HG03103 (cell line): Measurements from ENCODE around the gene ASB8.
"Not testable (repeated sequence)": the region's sequence is repeated elsewhere in the genome, so short reads cannot be mapped to it uniquely, and the experiment has no call there.

Experiments used
- ATAC-seq: cut with Tn5 transposase; IDR thresholded peaks from one replicate; pipeline ENCODE4 v1.9.1; 2021; ENCODE audit warnings: low read depth; ENCODE audit not compliant: unreplicated experiment

ASB8 gene

DNA sequence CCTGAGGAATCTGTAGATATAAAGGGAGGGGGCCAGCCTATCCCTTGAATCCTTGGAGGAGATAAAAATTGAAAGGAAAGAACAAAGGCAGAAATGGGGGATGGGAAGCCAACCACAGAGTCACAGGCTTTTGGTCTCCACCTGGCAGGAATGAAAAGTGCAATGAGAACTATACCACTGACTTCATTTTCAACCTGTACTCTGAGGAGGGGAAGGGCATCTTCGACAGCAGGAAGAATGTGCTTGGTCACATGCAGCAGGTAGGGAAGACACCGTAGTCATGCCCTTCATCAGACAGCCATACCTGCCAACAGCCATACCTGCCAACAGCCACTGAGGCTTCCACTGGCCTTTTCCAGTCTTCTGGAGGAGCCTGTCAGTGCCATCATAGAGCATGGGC, 13.4 kb downstream of the ASB8 start:
- no peak for ATAC-seq

DNA sequence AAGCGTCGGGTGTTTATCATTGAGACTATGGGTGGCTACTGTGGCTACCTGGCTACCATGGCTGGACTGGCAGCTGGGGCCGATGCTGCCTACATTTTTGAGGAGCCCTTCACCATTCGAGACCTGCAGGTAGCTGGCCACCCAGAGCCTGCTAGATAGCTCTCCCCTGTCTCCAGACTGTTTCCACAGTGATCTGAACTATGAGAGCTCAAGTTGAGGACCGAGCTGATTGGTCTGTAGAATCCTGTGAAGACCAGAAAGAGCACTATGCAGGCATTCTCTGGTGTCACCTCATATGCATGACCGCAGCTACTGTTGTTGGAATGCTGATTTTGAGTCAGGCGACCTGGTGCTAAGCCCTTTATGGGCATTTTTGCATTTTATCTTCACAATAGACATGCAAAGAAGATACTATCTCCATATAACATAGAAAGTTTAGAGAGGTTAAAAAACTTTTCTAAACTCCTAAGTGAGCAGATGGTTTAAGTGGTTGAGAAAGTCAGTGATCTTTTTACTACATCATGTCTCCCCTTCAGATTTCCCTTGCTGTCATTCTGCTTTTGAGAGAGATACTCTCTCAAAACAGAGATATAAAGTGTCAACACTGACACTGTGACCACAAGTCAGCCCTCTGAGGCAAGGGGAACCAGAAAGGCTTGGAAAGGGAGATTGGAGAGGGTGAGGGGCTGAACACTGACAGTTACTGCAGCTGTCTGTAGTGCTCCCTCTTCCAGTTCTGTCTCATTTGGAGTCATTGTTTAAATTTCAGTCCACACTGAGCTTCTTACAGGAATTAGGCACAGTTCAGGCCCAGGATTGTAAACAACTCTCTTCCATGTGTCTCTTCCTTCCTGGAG, 14.3 kb downstream of the ASB8 start:
- no peak for ATAC-seq

DNA sequence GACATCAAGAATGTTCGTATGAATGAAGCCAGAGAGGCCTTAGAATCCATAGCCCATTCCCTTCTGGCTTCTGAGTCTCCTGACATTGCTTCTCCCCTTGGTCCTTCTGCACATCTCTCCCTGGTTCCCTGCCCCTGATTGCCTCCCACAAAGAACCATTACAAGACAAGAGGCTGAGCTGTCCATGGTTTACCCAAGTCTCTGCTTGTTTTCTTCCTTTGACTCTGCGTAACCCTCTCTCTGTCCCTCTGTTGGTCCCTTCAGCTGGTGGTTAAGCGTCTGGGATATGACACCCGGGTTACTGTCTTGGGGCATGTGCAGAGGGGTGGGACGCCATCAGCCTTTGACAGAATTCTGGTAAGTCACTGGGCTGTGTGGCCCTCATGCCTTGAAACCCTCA, 22.3 kb downstream of the ASB8 start:
- no peak for ATAC-seq

DNA sequence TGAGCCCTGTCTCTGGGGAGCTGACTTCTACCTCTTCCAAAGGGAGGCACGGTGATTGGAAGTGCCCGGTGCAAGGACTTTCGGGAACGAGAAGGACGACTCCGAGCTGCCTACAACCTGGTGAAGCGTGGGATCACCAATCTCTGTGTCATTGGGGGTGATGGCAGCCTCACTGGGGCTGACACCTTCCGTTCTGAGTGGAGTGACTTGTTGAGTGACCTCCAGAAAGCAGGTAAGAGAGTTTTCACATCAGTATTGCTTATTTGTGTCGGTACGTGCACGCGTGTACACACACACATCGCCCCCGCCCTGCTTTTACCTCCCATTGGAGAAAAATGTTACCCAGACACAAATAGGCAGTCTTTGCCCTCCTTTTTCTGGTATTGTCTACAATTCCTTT, 24.5 kb downstream of the ASB8 start:
- no peak for ATAC-seq

DNA sequence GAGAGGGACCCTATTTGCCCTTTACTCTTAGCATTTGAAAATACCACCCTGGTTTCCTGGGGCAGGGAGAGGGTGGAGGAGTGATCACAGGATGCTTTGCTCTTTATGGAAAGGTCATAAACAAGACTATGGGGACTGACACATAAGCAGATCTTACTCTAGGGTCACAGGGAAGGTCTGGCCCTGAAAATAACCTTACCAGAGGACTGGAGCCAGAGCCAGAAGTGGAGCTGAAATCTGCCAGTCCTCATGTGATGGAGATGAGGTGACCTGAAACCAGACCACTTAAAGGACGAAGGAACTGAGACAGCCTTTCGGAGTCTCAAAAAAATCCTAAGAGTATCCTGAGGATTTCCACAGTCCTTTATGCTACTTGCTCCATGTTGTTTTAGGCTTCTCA, 25.8 kb downstream of the ASB8 start:
- ATAC-seq = no peak

DNA sequence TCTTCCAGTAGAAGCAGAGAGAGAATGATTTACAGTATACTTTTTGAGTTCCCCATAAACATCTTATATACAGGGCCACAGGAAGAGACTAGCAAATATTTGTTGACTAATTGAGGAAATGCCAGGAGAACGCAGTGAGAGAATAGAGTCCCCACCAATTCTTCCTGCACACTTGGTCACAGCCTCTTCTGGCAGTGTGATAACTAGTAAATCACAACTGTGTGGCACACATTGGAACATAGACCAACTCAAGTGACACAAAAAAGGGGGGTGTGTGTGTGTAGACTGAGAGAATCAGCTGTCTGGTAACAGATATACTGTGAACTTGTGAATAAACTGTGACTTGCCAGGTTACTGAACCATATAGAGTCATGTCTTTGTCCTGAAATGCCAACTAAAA, 27.9 kb downstream of the ASB8 start:
- no peak for ATAC-seq

DNA sequence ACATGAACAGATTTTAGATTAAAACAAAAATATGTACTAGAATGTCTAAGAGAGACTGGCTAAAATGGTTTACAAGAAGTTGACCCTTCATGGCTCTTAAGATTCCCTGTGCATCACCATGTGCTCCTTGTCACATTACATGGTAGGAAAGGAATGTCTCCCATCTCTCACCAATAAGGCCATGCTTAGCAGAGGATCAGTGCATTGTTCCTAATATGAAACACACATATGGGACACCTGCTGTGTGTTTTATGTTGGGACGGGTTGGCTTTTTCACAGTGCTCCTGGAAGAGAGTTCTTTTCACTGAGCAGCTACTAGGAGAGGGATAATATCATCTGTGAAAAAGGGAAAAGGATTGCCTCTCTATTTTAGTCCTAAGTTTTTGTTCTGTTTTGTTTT, 28.5 kb downstream of the ASB8 start:
- ATAC-seq = no peak

DNA sequence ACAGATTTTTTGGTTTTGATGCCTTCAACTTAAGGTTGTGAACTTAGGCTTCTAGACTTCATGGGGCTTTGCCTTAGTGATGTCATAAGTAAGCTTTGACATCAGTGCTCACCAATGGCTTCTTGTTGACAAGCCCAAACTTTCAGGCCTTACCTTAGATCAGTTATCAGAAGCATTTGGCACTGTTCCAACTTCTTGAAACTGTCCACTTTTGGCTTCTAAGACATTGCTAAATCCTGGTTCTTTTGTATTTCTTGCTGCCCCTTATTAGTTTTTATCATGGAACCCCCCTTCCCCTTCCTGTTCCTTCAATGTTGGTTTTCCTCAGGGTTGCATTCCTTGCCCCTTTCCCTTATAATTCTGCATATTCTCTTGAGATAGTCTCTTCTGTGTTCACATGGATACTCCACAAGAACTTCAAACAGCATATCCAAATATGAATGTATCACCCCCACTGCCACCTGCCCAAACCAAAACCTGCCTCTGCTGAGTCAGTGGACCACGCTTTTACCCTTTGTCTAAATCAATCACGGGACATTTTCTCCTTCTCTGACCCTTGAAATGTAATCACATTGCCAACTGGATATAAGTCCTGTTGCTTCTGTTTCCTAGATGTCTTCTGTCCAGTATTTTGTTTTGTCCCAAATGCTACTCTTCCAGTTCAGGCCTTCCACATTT, 30.2 kb downstream of the ASB8 start:
- no peak for ATAC-seq

DNA sequence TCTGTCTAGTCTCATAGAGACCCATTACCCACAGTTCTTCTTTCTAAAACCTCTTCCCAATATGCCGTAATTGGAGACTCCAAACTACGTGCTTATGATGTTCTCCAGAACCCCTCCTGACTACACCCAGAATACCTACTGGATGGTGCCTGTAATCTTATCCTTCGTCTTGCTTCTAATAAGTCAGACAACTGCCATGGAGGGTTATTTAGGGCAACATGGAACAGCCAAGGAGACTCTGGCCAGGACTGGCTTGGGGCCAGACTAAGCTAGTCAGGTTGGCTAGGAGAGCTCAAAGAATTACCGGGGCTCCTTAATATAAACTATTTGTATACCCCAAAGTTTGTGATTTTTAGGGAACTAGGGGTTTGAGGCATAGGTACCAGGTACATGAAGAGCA, 31.3 kb downstream of the ASB8 start:
- no peak for ATAC-seq

DNA sequence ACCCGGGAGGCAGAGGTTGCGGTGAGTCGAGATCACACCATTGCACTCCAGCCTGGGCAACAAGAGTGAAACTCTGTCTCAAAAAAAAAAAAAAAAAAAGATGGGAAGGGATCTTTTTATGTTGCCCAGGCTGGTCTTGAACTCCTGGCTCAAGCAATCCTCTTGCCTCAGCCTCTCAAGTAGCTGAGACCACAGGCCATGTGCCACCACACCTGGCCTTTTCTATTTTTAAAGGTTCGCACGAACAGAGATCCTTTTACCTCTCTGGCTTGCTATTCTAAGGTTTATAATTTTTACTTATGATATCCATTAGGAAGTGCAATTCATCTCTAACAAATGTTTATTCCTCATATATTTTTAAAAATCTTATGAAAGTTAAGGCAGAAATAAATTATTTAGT, 31.8 kb downstream of the ASB8 start:
- not testable (repeated sequence) for ATAC-seq

DNA sequence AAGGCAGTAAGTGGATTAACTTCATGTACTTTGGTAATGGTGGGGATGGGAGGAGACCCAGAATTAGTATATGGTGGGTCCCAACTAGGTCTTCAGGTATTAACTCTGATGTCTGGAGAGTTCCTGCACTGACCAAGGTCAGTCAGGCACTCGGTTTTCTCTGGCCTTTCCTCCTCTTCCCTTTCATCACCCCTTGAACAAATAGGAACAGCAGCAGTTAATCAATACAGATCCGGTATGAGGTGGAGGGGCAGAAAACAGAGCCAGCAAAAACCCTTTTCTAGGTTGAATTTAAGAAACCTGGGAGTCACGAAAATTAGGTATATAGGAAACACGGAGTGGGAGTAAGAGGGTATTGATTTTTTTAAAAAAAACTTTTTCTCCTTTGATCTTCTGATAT, 34.1 kb downstream of the ASB8 start:
- no peak for ATAC-seq

DNA sequence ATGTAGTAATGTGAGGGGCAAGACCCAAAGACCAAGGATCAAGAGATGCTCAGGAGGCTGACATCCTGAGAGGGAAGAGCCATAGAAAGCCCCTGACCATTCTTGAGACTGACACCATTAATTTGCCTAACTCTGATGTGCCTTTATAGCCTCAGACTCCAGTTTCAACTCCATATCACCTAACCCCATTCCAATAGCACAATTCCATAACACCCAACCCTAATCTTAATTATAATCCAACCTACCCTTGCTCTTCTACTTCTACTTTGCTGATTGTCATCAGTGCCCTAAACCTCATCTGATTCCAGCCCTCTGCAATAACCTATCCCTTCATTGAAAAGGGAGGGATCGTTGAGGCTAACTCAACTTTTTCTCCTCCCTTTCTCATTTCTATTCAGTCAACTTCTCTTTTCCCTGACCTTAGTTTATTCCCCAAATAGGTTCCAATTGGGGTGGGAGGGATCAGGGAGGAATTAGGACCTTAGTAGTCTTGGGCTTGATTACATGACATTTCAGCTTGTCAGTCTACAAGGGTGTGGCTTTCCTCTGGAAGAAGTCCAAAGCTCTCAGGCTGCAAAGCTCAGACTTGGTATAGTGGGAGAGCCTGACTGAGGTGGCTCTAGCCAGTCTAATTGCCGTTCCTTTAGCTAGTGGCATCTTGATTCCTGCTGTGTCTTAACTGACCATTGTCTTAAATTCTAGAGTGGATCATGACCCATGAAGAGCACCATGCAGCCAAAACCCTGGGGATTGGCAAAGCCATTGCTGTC, 35.1 kb downstream of the ASB8 start:
- ATAC-seq = no peak

DNA sequence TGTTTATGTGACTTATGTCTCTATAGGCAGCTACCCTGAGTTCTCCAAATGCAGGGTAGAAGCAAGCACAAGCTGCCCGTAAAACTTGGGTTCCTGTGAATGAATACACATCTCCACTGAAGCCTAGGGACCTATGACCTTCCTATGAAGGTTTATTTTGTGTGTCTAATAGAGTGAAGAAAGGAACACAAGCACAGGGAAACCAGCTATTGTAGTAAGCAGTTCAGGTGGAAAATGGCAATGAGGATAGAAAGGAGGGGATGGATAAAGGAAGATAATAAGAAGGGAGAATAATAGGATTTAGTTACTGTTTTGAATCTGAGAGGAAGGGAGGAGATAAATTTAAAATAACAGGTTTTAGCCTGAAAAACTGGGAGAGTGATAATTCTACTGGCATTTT, 35.8 kb downstream of the ASB8 start:
- no peak for ATAC-seq

DNA sequence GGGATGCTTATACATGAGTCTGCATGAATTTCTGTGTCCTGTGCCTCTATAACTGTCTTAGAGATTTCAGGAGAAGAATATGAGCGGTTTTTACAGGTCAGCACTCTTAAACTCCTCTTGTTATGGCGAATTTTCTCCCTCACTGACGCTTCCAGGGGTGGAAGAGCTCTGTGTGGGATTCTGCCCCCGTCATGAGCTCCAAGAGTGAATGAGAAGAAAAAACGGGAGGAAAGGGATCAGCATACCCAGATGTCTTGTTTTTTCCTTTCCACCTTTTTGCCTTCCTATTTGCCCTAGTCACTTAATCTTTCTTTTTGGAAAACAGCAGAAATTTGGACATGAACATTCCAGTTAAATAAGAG, 37.5 kb downstream of the ASB8 start:
- no peak for ATAC-seq

DNA sequence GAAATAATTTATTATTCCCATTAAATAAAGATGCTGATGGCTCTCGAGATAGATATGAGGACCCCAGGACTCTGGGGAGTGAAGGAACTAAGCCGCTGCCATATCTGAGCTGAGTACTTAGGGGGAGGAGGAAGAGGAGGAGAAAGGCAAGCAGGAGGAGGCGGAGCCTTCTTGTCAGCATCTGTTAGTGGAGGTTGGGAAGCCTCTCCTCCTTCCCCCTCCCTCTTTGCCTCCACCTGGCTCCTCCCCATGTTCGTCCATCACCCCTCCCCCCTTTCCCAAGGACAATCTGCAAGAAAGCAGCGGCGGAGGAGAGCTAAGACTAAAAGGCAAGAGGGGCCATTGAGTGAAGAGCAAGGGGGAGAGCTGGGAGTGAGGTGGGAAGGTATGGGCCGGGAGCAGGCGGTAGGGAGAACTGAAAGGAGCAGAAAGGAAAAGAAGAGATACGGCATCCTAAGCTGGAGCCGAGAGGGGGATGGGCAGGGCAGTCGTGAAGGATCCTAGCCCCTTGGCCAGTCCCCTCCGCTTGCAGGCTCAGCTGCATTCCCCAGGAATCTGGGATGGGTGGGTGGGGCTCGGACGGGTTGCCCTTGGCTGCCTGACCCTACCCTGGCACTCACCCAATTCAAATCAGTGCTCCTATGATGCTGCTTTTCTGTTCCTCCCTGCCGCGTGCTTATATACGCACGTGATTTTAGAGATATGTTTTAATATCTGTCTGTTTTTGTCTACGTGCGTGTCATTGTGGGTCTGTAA, 38.1 kb downstream of the ASB8 start, which contains the start of gene PFKM:
Gene PFKM (plus strand): TSS at position 287 of the 756 bp plus-strand sequence. CDS start 3,411 bp downstream, outside the sequence.
- peak; percentile 99 for ATAC-seq

DNA sequence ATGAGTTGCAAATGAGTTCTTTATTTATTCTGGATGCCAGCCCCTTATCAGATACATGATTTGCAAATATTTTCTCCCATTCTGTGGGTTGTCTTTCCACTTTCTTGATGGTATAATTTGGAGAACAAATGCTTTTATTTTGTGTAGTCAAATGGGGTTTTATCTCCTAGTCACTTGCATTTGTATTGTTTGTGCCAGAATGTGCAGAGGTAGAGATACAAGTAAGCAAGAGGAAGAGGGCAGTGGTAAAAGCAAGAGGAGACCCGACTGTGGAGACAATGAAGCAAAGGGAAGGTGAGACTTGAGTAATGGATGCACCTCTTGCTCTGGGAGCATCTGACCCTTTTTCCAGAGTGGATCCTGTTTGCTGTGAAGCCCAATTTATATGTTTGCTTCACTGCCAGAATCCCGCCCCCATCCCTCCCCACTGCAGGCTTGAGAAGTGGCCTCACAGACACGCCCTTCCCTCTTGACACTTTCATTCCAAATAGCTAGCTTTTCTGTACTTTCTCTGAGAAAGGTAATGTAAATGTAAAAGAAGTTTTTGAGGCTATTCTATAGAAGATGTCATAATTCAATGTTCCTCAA, 38.9 kb downstream of the ASB8 start:
- ATAC-seq = no peak

DNA sequence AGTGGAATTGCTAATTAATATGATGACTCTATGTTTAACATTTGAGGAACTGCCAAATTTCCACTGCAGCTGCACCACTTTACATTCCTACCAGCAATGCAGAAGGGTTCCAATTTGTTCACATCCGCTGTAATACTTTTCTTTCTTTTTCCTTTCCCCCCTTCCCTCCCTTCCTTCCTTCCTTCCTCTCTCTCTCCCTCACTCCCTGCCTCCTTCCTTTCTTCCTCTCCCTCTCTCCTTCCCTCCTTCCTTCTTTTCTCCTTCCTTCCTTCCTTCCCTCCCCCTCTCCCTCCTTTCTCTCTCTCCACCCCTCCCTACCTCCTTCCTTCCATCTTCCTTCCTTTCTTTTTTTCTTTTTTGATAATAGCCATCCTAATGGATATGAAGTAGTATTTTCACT, 41.4 kb downstream of the ASB8 start:
- no peak for ATAC-seq

DNA sequence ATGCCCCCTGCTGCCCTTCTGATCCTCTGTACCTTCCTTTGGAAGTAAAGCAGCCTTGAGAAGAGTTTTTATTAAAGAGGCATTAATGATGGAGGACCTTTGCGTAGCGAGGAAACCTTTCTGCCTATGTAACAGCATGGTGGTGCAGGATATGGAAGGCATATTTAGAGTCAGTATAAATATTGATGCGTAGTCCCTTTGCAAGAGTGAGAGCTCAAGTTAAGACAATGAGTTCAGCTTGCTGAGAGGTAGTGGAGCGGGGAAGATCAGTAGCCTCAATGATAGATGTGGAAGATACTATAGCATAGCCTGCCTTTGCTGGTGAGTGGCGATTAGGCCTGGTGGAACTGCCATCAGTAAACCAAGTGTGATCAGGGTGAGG, 46.0 kb downstream of the ASB8 start:
- not testable (repeated sequence) for ATAC-seq

DNA sequence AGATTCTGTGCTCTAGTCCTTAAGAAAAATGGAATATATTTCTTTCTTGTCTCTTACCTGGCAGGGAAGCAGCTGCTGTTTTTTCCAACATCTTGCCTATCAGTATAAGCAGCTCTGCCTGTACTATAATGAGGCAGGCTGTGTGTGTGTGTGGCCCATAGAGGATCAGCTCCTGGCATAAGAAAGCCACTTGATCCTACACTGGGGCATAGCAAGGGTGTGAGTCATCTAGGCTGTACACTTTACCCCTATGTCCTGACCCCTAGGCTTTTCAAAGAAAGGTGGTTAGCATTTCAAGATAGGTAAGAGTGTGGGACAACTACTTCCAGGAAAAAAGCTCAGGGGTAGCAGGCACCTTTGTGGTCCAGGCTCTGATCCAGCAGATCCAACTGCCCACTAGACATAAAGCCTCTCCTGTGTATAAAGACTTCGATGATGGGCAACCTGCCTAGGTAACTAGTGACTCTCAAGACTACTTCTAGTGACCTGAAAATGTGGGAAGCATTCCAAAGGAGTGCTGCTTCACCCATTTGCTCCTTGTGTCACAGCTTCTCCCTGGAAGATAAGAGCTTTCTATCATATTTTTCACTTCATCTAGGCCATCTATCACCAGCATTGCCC, 46.5 kb downstream of the ASB8 start:
- ATAC-seq = no peak

DNA sequence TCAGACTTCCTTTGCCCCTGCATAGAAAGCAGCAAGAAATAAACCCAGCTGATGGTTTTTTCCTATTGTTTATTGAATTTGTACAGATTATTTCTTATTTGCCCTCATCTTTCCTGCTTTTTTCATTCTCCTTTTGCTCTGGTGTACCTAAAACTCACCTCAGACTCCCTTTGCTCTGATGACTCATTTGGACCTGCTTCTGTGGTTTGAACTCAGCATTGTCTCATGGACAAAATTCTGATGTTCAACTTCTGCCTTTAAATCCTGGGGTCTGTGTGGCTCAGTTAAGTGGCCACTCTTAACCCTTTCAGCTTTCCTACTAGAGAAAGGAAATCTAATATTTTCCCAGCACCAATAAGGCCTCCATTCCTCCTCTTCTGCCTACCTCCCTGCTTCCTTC, 47.9 kb downstream of the ASB8 start:
- no peak for ATAC-seq
